ENCODE data around the gene CTSL.

- TF ChIP-seq CTCF (IDR thresholded peaks at IDR 0.05; ENCODE audit: borderline replicate concordance, extremely low read depth, low read length, poor library complexity, severe bottlenecking) (no peak), EZH2 (IDR thresholded peaks at IDR 0.05; ENCODE audit: borderline replicate concordance, low read depth, low read length, severe bottlenecking) (no peak)
Measured at GRCh38 chr9:87776481-87777379, 50.8 kb downstream of the CTSL start.

All from DND-41 (cell line).